Progenitor cell of endocrine pancreas (in vitro differentiated cells): ENCODE data around the gene GPR78. TPM values are rescaled to one million over a fixed set of nuclear protein-coding genes. Genes with fewer than 3 reads are reported as not detected.

Experiments used
- DNase-seq: peaks from one replicate; pipeline ENCODE4 v3.0.0; 2021; ENCODE audit warnings: low spot score; ENCODE audit not compliant: unreplicated experiment
- H3K27ac Mint-ChIP-seq: 2 replicates; pipeline ENCODE4 v1.8.0; 2021; ENCODE audit warnings: mild to moderate bottlenecking, moderate library complexity, mixed read lengths
- H3K27me3 Mint-ChIP-seq: 2 replicates; pipeline ENCODE4 v1.8.0; 2021; ENCODE audit warnings: mixed read lengths
- H3K36me3 Mint-ChIP-seq: 2 replicates; pipeline ENCODE4 v1.8.0; 2022; ENCODE audit warnings: mixed read lengths; ENCODE audit not compliant: insufficient read depth
- H3K4me1 Mint-ChIP-seq: 2 replicates; pipeline ENCODE4 v1.8.0; 2021; ENCODE audit warnings: low read depth, mixed read lengths
- H3K4me3 Mint-ChIP-seq: 2 replicates; pipeline ENCODE4 v1.8.0; 2021; ENCODE audit warnings: low read depth, mild to moderate bottlenecking, moderate library complexity, mixed read lengths
- H3K9me3 Mint-ChIP-seq: 2 replicates; pipeline ENCODE4 v1.8.0; 2021; ENCODE audit warnings: low read depth, mixed read lengths
- CTCF ChIP-seq: fragments of 200-600 bp; sonication (generic); IDR thresholded peaks from one replicate; pipeline ENCODE4 v1.5.0; 2021; ENCODE audit warnings: antibody characterized with exemption, mild to moderate bottlenecking; ENCODE audit not compliant: unreplicated experiment
- long read RNA-seq: library from polyadenylated mRNA; unstranded; transcript quantifications from one replicate; pipeline ENCODE4 v2.0.0, GENCODE V29; 2020
- total RNA-seq: library from RNA; stranded (reverse); gene quantifications from 2 replicates; pipeline ENCODE4 v1.2.1, GENCODE V29; 2021

The GPR78 gene, protein sequence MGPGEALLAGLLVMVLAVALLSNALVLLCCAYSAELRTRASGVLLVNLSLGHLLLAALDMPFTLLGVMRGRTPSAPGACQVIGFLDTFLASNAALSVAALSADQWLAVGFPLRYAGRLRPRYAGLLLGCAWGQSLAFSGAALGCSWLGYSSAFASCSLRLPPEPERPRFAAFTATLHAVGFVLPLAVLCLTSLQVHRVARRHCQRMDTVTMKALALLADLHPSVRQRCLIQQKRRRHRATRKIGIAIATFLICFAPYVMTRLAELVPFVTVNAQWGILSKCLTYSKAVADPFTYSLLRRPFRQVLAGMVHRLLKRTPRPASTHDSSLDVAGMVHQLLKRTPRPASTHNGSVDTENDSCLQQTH
- total RNA-seq: 0.31 TPM in 1 of 2 replicates, not detected in the other
- long read RNA-seq: 0 reads

GRCh38 chr4:8580321-8581093 is at the start of gene GPR78:
TSS of gene GPR78 (plus strand) at chr4:8580392. CDS start at chr4:8580983, 591 bp downstream.
- Mint-ChIP-seq H3K4me3 (no peak within 1 kb of the TSS), H3K27ac (no peak within 1 kb of the TSS), H3K4me1 (no peaks in the 10 kb centered on the region), H3K27me3 (peaks cover 59% of the 10 kb centered on the region), H3K36me3 (no peaks in the 10 kb centered on the region), H3K9me3 (no peaks in the 10 kb centered on the region)
- peak; percentile 94 for DNase-seq
- TF ChIP-seq CTCF: no peak

DNA sequence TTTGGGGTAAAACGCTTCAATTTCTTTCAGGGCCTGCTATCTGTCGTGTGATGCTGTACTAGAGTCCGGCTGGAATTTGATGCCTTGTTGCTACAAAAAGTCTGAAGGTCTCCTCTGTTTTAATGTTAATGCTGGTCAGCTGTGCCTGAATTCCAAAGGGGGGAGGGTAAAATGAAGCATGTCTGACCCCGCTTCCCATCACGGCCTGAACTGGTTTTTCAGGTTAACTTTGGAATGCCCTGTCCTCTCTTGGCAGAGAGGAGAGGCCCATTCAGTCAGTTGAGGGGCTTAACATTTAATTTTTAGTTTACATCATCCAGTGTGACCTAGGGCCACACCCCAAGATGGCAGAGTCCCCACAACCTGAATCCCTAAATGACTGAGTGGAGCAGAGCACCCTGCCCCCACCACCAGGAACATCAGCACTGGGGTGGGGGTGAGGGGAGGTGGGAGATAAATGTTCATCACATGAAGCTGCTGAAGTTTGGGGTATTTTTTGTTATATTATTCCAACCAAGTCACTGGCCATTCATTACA is 47.9 kb upstream of the GPR78 start:
- Mint-ChIP-seq H3K9me3 (peaks cover 13% of the 10 kb centered on the region), H3K27me3 (no peaks in the 10 kb centered on the region), H3K4me1 (peaks cover 32% of the 10 kb centered on the region), H3K36me3 (no peaks in the 10 kb centered on the region), H3K4me3 (peak overlapping the region; percentile 14), H3K27ac (peak overlapping the region; percentile 39)
- no peak for DNase-seq
- no peak for TF ChIP-seq CTCF

DNA sequence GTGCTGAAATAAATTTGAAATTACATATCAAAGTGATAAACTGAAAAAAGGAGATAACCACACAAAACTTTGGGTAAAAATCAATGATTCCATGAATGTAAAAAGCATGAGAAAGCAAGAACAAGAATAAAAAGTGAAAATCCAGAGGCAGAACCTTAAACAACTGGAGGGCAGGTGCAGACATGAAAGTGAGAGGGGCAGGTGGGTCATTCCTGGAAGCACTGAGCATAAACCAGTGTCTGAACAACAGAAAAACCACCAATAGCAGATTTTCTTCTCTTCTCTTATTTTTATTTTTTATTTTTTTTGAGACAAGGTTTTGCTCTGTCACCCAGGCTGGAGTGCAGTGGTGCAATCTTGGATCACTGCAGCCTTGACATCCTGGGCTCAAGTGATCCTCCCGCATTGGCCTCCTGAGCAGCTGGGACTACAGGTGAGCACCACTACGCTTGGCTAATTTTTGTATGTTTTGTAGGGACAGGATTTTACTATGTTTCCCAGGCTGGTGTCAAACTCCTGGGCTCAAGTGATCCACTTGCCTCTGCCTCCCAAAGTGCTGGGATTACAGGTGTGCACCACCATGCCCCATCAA is 46.8 kb upstream of the GPR78 start:
- Mint-ChIP-seq H3K9me3 (peaks cover 13% of the 10 kb centered on the region), H3K36me3 (no peaks in the 10 kb centered on the region), H3K4me3 (peak overlapping the region; percentile 25), H3K27me3 (no peaks in the 10 kb centered on the region), H3K4me1 (peaks cover 32% of the 10 kb centered on the region), H3K27ac (peak overlapping the region; percentile 95)
- TF ChIP-seq CTCF: no peak
- no peak for DNase-seq

- Mint-ChIP-seq H3K36me3 (no peaks in the 10 kb centered on the region), H3K9me3 (peaks cover 13% of the 10 kb centered on the region), H3K4me3 (peak overlapping the region; percentile 25), H3K27ac (peak overlapping the region; percentile 95), H3K27me3 (no peaks in the 10 kb centered on the region), H3K4me1 (peaks cover 32% of the 10 kb centered on the region)
- no peak for TF ChIP-seq CTCF
- DNase-seq: peak; percentile 25
These were observed 46.1 kb upstream of the GPR78 start for GRCh38 chr4:8534129-8534528.

GRCh38 chr4:8534611-8535010 is 45.6 kb upstream of the GPR78 start:
- H3K9me3 Mint-ChIP-seq: peaks cover 10% of the 10 kb centered on the region
- no peaks in the 10 kb centered on the region for H3K27me3 Mint-ChIP-seq
- H3K27ac Mint-ChIP-seq: peak overlapping the region; percentile 95
- peaks cover 32% of the 10 kb centered on the region for H3K4me1 Mint-ChIP-seq
- TF ChIP-seq CTCF: no peak
- peak overlapping the region; percentile 25 for H3K4me3 Mint-ChIP-seq
- H3K36me3 Mint-ChIP-seq: no peaks in the 10 kb centered on the region
- no peak for DNase-seq
